ENCODE data around the gene AIP.
A peak's percentile ranks its signal among the peaks of the same experiment; 100 is the strongest.

GRCh38 chr11:67468759-67469507 lies 13.9 kb upstream of the AIP start, which contains the start of gene TMEM134:
- TF ChIP-seq CTCF (IDR thresholded peaks at IDR 0.05 in 4 of 5, conservative IDR thresholded peaks at IDR 0.05 in 1 of 5) (peak in 4 of 5 experiments; percentile 24 to 62 (median 58)), POLR2A (IDR thresholded peaks at IDR 0.05) (peak; percentile 54 to 64)
